Gastroesophageal sphincter (tissue), 4 donors: ENCODE measurements around the gene AKAP6. TPM values are rescaled to one million over a fixed set of nuclear protein-coding genes. Genes with fewer than 3 reads are reported as not detected.

Experiments
- ATAC-seq: fragments of 150-250 bp; one replicate; pipeline ENCODE4 v1.9.1; 2016; ENCODE audit warnings: mild to moderate bottlenecking, moderate library complexity
- H3K27ac ChIP-seq, 4 donors: fragments of 200-600 bp; sonication (generic) in 3 of 4; 1 replicate in 3 of 4; 2 replicates in 1 of 4; pipeline ENCODE4 v1.5.1; 2016 to 2019
- H3K27me3 ChIP-seq: fragments of 200-600 bp; sonication (generic); one replicate; pipeline ENCODE4 v1.5.1; 2019
- H3K36me3 ChIP-seq, 2 donors: fragments of 200-600 bp; sonication (generic); one replicate each; pipeline ENCODE4 v1.5.1; 2019; ENCODE audit warnings: control low read depth in 1 of 2
- H3K4me1 ChIP-seq, 3 donors: fragments of 200-600 bp; sonication (generic); 1 replicate in 2 of 3; 2 replicates in 1 of 3; pipeline ENCODE4 v1.5.1; 2016 to 2019; ENCODE audit warnings: control low read depth in 2 of 3
- H3K4me3 ChIP-seq, 2 donors: fragments of 200-600 bp; sonication (generic); one replicate each; pipeline ENCODE4 v1.5.1; 2019; ENCODE audit warnings: mild to moderate bottlenecking in 1 of 2, moderate library complexity in 1 of 2
- H3K9me3 ChIP-seq, 3 donors: fragments of 200-600 bp; sonication (generic); one replicate each; pipeline ENCODE4 v1.5.1; 2017 to 2019; ENCODE audit warnings: control low read depth in 2 of 3
- CTCF ChIP-seq, 4 experiments: fragments of 200-600 bp in 2 of 4; fragments of 450-650 bp in 2 of 4; sonication (generic) in 1 of 4; IDR thresholded peaks; one replicate each; pipeline ENCODE4 v1.5.1; 2017 to 2019; ENCODE audit warnings: antibody characterized with exemption in 4 of 4, mild to moderate bottlenecking in 2 of 4, moderate library complexity in 2 of 4
- EP300 ChIP-seq: sonication (generic); formaldehyde crosslinking; IDR thresholded peaks from one replicate; pipeline ENCODE4 v1.6.1; 2017; ENCODE audit warnings: antibody characterized with exemption, mild to moderate bottlenecking
- POLR2A ChIP-seq, 2 donors: fragments of 450-650 bp; IDR thresholded peaks; one replicate each; pipeline ENCODE4 v1.6.1; 2017; ENCODE audit warnings: antibody characterized with exemption in 2 of 2, mild to moderate bottlenecking in 2 of 2, moderate library complexity in 1 of 2
- POLR2AphosphoS5 ChIP-seq: sonication (generic); formaldehyde crosslinking; IDR thresholded peaks from one replicate; pipeline ENCODE4 v1.6.1; 2017; ENCODE audit warnings: antibody characterized with exemption
- WGBS, 2 donors: methylation state at CpG; one replicate each; pipeline ENCODE4 v1.1.5; 2018; ENCODE audit warnings: low coverage in 1 of 2; 5-methylcytosine and 5-hydroxymethylcytosine counted together
- total RNA-seq, 4 donors: library from RNA; depleted of rRNA; stranded (reverse); fragments of >200 nt; gene quantifications; one replicate each; pipeline ENCODE4 v1.1.0, GENCODE V29; 2016

AKAP6 gene
- total RNA-seq, 4 donors from 2014 or later: 33.1 to 65.4 (median 45.0) TPM

GRCh38 chr14:32657081-32657480 lies 328.0 kb downstream of the AKAP6 start:
- Histone ChIP-seq H3K27me3 (no peaks in the 10 kb centered on the region), H3K4me1 (no peaks in the 10 kb centered on the region), H3K4me3 (no peak overlapping the region), H3K27ac (no peak overlapping the region), H3K36me3 (no peaks in the 10 kb centered on the region), H3K9me3 (no peaks in the 10 kb centered on the region)
- WGBS, 2 donors: 85% methylated on average over 4 of the region's 4 CpGs; no CpG with 5 or more reads in 1 of the 2 donors
- peak; percentile 55 for ATAC-seq
- TF ChIP-seq POLR2AphosphoS5 (peak; percentile 14), POLR2A (IDR thresholded peaks at IDR 0.05) (no peak)

- WGBS, 2 donors: 65 to 77% methylated on average over 2 to 5 of the region's 6 CpGs
- Histone ChIP-seq H3K27ac (no peak overlapping the region), H3K4me1 (no peaks in the 10 kb centered on the region), H3K36me3 (no peaks in the 10 kb centered on the region), H3K4me3 (no peak overlapping the region), H3K9me3 (no peaks in the 10 kb centered on the region), H3K27me3 (no peaks in the 10 kb centered on the region)
- no peak for ATAC-seq
- TF ChIP-seq EP300: no peak
- TF ChIP-seq POLR2AphosphoS5: no peak
- TF ChIP-seq CTCF (IDR thresholded peaks at IDR 0.05): no peak
- TF ChIP-seq POLR2A (IDR thresholded peaks at IDR 0.05): no peak
Observed at GRCh38 chr14:32661216-32661615, 332.1 kb downstream of the AKAP6 start.

- Histone ChIP-seq H3K27ac (no peak overlapping the region), H3K9me3 (no peaks in the 10 kb centered on the region), H3K4me3 (no peak overlapping the region), H3K4me1 (no peaks in the 10 kb centered on the region), H3K27me3 (no peaks in the 10 kb centered on the region), H3K36me3 (no peaks in the 10 kb centered on the region)
- 33% methylated on average over 1 of the region's 1 CpG for WGBS, 2 donors
- no peak for TF ChIP-seq CTCF (IDR thresholded peaks at IDR 0.05)
- TF ChIP-seq POLR2AphosphoS5: no peak
- TF ChIP-seq EP300: no peak
- TF ChIP-seq POLR2A (IDR thresholded peaks at IDR 0.05): no peak
- no peak for ATAC-seq
Observed at GRCh38 chr14:32662211-32662610, 333.1 kb downstream of the AKAP6 start.

GRCh38 chr14:32666308-32666707 lies 337.2 kb downstream of the AKAP6 start:
- H3K27ac ChIP-seq: no peak overlapping the region
- no peaks in the 10 kb centered on the region for H3K9me3 ChIP-seq
- no peak overlapping the region for H3K4me3 ChIP-seq
- ATAC-seq: no peak
- TF ChIP-seq CTCF (IDR thresholded peaks at IDR 0.05) (no peak), POLR2AphosphoS5 (no peak), POLR2A (IDR thresholded peaks at IDR 0.05) (no peak), EP300 (no peak)
- no peaks in the 10 kb centered on the region for H3K4me1 ChIP-seq
- no peaks in the 10 kb centered on the region for H3K27me3 ChIP-seq
- no peaks in the 10 kb centered on the region for H3K36me3 ChIP-seq

GRCh38 chr14:32667287-32667686 lies 338.2 kb downstream of the AKAP6 start:
- Histone ChIP-seq H3K27ac (no peak overlapping the region), H3K27me3 (no peaks in the 10 kb centered on the region), H3K4me3 (no peak overlapping the region), H3K4me1 (no peaks in the 10 kb centered on the region), H3K36me3 (no peaks in the 10 kb centered on the region), H3K9me3 (peaks cover 0 to 6% (median 0%) of the 10 kb centered on the region in 3 donors)
- ATAC-seq: no peak
- TF ChIP-seq POLR2A (IDR thresholded peaks at IDR 0.05) (no peak), CTCF (IDR thresholded peaks at IDR 0.05) (no peak), EP300 (no peak), POLR2AphosphoS5 (no peak)
- WGBS, 2 donors: 75 to 88% methylated on average over 2 of the region's 2 CpGs
